GM18909 (cell line): Measurements from ENCODE around the gene DNTTIP2.
"Not testable (repeated sequence)": the region's sequence is repeated elsewhere in the genome, so short reads cannot be mapped to it uniquely, and the experiment has no call there.

Source experiments
- ATAC-seq: cut with Tn5 transposase; IDR thresholded peaks from one replicate; pipeline ENCODE4 v1.9.1; 2021; ENCODE audit warnings: mild to moderate bottlenecking; ENCODE audit not compliant: unreplicated experiment, poor library complexity

The DNTTIP2 gene

DNA sequence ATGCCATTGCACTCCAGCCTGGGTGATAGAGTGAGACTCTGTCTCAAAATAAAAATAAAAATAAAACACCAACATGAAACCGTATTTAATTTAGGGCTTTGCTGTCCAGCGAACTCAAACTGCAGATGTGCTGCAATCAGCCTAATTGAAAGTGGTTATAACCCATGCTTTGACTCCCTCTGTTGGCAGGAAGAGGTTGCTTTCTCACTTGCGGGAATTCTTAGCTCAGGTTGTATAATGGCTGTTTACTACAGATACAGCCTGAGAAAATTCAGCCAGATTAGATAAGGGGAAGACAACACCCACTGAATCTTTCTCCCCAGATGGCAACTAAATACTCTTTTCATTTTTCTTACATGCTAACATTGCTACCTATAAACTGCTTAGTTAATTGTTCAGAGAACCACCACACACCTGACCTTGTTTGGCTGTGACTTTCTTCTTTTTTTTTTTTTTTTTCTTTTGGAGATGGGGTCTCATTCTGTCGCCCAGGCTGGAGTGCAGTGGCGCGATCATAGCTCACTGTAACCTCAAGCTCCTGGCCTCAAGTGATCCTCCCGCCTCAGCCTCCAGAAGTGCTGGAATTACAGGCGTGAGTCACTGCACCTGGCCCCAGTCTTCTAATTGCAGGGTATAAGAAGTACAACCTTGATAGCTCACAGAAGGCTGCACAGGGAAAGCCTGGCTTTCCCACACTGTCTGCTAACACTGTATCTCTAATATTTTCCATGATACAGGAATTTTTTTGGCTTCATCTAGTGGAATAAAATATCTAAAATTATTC lies 34.6 kb downstream of the DNTTIP2 start:
- ATAC-seq = no peak

DNA sequence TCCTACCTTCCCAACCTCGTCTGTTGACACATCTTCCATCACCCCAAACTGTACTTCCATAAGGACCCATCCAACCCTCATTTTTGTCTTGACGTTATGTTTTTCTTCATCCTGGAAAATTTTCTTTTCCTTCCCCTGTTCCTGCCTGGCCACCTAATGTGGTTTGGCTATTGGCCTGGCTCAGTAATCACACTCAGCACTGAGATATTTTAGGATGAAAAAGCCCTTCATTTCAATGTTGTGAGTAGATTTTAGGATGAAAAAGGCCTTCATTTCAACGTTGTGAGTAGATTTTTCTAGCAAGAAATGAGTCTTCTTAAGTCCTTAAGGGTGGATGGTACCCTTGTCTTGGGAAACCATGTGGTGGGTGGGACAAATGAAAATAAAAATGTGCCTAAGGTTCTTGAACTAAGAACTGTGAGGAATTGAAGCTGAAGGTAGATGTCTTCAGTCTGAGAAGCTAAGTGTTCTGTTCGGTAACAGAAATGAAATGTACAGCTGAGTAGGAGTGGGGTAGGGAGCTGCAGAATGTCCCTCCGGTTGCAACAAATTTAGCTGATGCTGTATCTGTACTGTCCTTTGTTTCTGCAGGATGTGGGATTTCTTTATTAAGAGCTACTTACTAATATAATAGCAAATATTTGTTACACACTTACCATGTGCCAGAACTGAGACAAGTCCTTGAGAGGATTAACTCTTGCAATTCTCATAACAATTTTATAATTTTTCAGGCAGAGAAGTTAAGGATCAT lies 36.1 kb downstream of the DNTTIP2 start:
- no peak for ATAC-seq

DNA sequence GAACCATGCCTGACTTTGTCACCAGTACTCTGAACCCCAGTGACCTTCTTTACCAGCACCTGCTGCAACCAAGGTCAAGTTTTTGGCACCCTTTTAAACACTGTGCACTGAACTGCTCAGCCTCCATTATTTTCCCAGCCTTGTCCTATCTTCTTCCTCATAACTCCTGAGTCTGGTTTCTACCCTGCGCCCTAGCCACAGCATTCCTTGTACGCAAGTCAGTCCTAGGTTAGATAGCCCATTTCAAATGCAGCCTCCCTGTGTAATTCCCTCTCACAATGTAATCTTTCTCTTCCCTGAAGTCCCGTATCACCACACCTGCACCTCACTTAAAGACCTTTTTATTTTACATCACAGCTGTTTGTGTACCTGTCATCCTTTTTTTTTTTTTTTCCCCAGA lies 37.2 kb downstream of the DNTTIP2 start:
- no peak for ATAC-seq

DNA sequence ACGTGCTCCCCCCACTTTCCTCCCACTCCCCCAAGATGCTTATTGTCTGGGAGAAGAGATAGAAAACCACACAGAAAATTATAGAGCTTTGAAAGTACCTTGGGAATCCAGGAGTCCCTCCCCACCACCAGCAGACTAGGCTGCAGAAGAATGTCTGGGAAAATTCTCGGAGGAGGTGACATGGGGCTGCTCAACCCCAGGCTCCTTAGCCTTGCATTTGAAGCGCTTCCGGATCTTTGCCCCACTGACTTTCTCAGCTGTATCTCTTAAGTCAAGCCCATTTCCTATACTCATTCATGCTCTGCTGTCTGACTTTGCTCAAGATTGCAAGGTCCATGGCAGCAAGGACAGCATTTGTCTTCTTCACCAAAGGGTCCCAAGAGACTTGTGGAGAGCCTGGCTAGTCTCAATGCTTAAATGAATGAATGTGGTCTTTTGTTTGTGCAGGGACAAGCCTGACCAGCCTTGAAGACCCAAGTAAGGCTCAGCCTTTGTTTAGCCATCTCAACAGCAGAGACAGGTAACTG lies 38.0 kb downstream of the DNTTIP2 start:
- ATAC-seq = no peak

DNA sequence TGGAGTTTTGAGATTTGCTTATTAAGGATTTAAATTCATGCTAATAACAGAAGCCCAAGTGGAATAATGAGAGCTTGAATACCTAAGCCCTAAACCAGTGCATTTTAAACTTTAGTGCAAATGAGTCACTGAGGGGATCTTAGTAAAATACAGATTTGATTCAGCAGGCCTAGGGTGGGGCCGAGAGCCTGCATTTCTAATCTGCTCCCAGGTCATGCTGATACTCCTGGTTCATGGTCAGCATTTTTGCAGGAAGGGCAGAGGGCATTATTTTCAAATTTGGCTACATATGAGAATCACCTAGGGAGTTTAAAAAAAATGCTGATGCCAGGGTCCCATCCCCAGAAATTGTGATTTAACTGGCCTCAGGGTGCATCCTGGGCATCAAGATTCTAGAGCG lies 39.3 kb downstream of the DNTTIP2 start:
- no peak for ATAC-seq

DNA sequence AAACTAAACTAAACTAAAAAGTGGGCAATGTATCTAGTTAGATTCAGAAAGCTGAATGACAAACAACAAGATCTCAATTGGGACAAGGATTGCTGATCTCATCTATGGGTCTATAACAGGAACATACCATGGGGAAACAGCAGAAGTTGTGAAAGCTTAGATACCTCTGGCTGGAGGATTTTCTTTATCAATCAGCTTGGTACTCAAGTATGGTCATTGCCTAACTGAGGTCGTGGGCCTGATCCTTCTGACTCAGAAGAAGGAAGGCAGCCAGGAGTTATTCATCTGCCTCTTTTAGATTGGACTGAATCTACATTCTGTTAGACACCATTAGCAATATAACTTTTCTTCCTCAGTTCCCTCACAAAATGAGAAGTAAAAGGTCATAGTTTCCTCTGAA lies 39.7 kb downstream of the DNTTIP2 start:
- no peak for ATAC-seq

DNA sequence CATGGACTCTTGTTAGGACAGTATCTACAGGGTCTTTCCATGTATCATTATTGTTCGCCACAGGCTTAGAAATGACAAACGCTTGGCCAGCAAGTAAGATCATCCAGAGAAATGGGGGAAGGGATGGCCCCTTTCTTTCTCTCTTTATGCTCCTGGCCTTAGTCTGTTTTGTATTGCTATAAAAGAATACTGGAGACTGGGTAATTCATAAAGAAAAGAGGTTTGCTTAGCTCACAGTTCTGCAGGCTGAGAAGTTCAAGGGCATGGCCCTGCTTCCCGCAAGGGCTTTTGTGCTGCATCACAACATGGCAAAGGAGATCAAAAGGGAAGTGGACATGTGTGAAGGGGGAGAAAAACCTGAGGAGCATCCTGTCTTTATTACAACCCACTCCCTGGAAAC lies 41.0 kb downstream of the DNTTIP2 start:
- no peak for ATAC-seq

DNA sequence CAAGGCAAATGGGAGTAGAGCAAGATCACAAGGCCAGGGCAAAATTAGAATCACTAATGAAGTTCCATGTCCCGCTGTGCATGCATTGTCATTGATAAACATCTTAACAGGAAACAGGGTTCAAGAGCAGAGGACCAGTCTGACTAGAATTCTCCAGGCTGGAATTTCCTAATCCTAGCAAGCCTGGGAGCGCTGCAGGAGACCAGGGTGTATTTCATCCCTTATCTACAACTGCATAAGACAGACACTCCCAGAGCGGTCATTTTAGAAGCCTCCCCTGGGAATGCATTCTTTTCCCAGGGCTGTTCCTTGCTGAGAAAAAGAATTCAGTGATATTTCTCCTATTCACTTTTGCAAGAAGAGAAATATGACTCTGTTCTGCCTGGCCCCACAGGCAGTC lies 45.7 kb downstream of the DNTTIP2 start:
- ATAC-seq = not testable (repeated sequence)

DNA sequence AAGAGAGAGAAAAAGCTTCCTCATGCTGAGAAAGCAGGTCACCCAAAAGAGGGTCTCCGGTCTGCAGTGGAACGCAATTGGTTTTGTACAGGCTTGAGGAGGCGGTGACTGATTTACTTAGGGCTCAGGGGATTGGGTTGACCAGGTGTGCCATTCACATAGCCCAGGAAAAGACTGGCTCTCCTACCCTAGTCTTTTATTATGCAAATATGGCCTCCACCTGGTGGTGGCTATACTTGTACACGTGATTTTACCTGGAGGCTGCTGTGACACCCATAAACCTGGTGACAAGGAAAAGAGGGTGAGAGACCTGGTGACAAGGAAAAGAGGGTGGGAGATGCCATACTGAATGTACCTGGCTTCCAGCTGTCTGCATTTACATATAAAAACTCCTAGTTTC lies 49.9 kb downstream of the DNTTIP2 start:
- no peak for ATAC-seq

DNA sequence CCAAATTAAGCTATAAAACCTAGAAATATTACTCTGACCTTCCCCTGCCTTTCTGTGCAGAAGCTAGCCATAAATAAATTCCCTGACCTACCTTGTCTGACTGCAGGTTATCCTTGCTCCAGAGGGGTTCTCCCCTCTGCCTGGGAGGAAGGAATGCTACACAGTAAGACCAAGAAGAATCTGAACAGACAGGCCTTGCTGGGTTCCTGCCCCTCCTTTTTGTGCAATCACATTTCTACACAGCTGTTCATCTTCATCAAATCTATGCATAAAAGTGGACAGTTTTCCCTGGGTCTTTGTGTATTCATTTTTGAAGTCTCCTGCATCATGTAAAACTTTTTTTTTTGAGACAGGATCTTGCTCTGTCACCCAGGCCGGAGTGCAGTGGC lies 50.6 kb downstream of the DNTTIP2 start:
- ATAC-seq = no peak

DNA sequence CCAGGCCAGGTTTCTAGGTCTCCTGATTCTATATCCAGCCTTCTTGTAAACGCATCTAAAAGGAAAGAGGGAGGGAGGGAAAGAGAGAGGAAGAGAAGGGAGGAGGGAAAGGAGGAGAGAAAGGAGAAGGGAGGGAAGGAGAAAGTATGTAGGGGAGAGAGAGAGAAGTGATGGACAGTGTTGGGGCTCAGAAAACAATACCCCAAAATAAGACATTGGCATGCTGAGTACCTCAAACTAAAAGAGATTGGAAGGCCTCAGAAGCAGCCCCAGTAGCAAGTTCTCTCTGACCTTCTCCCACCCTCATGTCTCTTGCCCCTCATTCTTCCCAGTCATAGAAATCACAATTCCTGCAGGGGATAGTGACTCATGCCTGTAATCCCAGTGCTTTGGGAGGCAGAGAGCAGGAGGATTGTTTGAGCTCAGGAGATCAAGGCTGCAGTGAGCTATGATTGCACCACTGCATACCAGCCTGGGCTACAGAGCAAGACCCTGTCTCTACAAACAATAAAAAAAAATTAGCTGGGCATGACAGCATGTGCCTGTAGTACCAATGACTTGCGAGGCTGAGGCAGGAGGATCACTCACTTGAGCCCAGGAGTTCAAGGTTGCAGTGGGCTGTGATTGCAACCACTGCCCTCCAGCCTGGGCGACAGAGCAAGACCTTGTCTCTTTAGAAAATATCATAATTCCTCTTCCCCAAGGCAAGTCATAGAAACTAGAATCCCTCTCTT lies 51.2 kb downstream of the DNTTIP2 start:
- ATAC-seq = no peak

DNA sequence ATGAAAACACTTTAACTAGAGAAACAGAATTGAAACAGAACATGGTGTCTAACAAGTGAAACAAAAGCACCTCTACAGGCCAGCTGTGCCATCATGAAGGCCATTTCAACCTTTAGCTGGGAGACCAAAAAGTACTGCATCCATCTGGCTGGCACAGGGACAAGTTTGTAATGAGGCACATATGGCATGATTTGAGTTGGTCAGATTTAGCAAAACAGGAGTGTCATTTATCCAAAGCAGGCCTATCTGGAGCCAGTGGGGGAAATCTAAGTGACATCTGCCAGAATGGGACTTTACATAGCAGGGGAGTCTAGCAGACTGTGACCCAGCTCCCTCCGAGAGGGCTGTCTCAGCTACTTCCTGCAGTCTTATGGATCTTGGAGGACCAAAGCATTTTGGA lies 51.9 kb downstream of the DNTTIP2 start:
- ATAC-seq = no peak

DNA sequence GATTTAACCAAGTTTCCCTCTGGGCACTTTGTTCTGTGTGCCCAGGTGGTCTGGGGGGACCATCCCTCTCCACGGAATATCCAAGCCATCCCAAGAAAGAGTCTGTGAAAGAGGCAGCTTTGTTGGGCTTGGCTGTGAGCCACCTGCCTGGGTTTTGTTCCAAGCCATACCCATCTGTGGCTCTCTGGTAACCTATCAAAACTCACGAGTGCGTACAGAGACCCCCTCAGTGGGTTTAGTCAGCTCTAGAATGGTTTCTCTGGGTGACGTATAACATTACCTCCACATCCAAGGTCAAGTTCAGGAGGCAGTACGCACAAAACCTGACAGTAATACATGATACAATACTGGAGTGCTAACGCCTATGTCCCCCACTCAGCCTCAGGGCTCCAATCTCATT lies 54.2 kb downstream of the DNTTIP2 start:
- ATAC-seq = no peak

DNA sequence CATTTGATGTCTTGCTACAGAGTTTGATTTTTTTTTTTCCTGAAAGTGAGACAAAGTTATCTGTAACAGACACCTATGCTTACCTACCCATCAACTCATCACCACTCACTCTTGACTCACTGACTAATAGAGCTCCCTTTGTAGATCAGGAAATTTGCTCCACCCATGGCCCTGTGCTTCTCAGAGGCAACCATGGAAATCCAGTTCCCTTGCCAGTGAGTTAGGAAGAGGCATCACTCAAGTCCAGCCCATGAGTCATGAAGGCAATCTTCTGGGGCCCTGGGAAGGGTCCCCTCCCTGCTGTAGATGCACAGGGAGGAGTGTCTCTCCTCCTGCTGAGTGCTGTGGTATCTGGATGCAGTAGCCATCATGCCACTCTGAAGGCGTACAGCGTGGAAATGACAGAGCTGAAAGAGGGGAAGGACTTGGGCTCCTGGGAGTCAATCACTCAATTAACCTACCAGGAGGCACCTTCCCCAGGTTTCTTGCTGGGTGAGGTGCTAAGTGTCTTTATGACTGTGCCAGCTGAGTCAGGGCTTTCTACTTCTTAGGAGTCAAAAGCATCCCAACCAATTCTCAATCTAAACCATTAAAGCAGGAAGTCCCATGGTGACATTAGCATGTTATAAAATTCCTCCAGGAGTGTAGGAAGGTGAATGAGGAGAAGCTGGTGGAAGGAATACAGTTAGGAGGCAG lies 56.1 kb downstream of the DNTTIP2 start:
- no peak for ATAC-seq

DNA sequence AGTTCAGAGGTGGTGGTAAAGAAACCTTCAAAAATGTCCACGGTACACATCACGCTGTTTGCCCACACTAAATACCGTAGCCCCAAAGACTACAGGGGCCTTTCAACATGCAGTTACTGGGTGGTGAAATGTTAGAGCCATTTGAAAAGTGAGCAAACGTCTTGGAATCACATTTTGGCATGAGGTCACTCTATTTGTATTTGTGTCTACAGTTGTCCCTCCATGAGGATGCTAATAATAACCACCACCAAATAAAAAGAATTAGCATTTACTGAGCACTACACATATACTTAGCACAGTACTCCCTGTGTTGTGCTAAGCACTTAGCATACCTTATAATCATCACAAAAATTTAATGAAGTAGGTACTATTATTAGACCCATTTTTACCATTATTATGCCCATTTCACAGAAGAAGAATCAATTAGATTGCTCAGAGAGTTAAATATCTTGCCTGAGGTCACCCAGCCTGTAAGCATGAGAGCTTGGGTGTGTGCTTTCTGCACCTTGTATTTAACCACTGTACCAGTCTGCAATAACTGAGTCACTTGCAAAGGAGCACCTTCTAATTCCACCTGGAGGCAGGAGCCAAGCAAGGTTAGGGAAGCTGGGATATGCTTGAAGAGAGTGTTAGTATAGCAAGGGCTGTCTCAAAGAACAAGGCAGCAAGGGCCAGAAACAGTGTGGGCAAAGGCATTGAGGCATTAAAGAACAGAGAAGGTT lies 57.4 kb downstream of the DNTTIP2 start:
- no peak for ATAC-seq

DNA sequence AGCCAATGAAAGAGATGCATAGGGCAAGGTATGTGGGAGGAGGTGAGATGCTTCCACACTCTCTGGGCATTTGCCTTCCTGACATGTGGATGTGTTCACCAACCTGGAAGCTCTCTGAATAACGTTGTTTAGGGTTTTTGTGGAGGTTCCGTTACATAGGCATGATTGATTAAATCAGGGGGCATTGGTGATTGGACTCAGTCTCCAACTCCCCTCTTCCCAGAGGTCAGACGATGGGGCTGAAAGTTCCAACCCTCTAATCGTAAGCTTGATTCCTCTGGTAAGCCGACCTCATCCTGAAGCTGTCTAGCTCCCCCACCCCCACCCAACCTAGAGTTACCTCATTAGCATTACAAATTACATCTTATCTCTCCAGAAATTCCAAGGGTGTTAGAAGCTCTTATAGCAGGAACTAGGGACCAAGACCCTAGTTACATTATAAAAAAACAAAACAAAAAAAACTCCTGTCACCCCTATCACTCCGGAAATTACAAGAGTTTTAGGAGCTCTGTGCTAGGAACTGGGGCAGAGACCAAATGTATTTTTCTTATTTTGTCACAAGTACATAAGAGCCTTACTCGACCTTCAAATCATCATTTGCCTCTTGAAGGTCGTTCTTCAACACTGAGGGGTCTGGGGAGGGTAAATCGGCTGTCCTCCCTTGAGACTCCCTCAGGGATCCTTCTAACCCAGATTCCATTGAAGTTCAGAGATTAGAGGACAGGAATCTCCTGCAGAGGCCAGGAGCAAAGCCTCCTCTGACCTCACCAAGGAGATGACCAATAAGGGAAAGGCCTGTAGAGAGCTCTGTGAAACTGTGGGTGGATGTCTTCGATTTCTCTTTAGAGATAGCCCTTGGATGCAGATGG lies 58.2 kb downstream of the DNTTIP2 start:
- no peak for ATAC-seq

DNA sequence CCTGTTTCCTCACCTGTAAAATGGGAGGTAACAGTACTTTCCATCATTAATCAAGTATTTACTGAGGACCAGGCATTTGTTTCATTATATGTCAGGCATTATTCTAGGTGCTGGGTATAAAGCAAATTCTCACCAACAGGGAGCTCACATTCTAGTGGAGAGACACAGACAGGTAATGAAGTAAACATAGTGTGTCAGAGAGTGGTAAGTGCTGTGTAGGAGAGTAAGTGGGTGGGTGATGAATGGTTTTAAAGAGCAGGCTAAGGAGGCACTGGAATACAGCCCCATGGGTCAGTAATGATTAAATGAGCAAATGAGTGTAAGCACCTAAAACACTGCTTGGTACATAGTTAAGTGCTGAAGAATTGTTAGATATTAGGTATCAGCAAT lies 60.4 kb downstream of the DNTTIP2 start:
- no peak for ATAC-seq

DNA sequence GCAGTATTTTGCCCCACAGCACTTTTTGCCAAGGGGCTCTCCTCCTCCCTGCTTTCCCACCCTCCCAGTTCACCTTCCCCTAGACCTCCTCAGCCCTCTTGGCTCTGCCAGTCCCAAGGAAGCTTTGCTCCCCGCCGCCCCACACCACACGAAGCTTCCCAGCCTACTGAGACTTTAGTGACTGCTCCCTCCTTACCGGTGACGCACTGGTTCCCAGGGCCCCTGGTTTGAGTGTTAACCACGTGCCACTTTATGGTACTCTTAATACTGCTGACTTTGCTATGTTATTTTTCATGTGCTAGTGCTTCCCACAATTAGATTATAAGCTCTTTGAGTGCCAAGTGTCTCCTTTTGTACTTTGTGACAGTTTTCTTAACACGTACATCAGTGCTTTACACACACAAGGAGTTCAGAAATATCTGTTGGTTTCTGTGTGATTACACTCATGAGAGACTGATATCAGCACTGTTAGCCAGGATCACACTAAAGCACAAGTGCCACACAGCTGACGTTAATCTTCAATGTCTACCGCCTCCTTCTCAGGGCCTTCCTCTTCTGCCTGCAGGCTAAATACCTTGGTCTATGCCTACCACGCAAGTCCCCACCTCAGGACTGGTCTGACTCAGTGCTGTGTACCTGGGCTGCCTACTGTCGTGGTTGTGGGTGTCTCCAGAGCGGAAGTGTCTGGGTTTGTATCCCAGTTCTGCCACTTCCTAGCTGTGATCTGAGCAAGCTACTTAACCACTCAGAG lies 61.0 kb downstream of the DNTTIP2 start:
- ATAC-seq = no peak
